Peyer's patch (tissue), 4 donors: Measurements from ENCODE around the gene CNIH1. TPM values are rescaled to one million over a fixed set of nuclear protein-coding genes. Genes with fewer than 3 reads are reported as not detected.
A peak's percentile ranks its signal among the peaks of the same experiment; 100 is the strongest.

Source experiments
- DNase-seq, 3 donors: peaks; one replicate each; pipeline ENCODE4 v3.0.0-alpha.2; 2017 to 2019
- H3K27ac ChIP-seq, 4 donors: fragments of 200-600 bp; sonication (generic); one replicate each; pipeline ENCODE4 v1.5.1; 2016 to 2019
- H3K27me3 ChIP-seq, 2 donors: fragments of 200-600 bp; sonication (generic); one replicate each; pipeline ENCODE4 v1.5.1; 2019
- H3K36me3 ChIP-seq, 3 donors: fragments of 200-600 bp; sonication (generic); one replicate each; pipeline ENCODE4 v1.5.1; 2016 to 2019
- H3K4me1 ChIP-seq, 4 donors: fragments of 200-600 bp; sonication (generic); one replicate each; pipeline ENCODE4 v1.5.1; 2016 to 2019
- H3K4me3 ChIP-seq, 4 donors: fragments of 200-600 bp; sonication (generic); 1 replicate in 3 of 4; 2 replicates in 1 of 4; pipeline ENCODE4 v1.5.1; 2016 to 2019; ENCODE audit warnings: mild to moderate bottlenecking in 1 of 4
- H3K9me3 ChIP-seq, 4 donors: fragments of 200-600 bp; sonication (generic); one replicate each; pipeline ENCODE4 v1.5.1; 2016 to 2019; ENCODE audit warnings: mild to moderate bottlenecking in 1 of 4
- POLR2A ChIP-seq, 2 donors: fragments of 450-650 bp; IDR thresholded peaks; one replicate each; pipeline ENCODE4 v1.5.1; 2017; ENCODE audit warnings: antibody characterized with exemption in 2 of 2, mild to moderate bottlenecking in 2 of 2, moderate library complexity in 2 of 2
- total RNA-seq, 4 donors: library from RNA; depleted of rRNA; stranded (reverse); fragments of >200 nt; gene quantifications; one replicate each; pipeline ENCODE4 v1.1.0, GENCODE V29; 2016
- TF ChIP-seq, protein P1 (sequence below), 6 experiments: fragments of 450-650 bp in 4 of 6; fragments of 200-600 bp in 2 of 6; sonication (generic) in 1 of 6; IDR thresholded peaks; one replicate each; pipeline ENCODE4 v1.5.1; 2017 to 2019; ENCODE audit warnings: antibody characterized with exemption in 6 of 6, mild to moderate bottlenecking in 3 of 6, moderate library complexity in 1 of 6

The CNIH1 gene
- total RNA-seq, 4 donors from 2014 or later, result 61.1 to 130 (median 121) TPM

- H3K9me3 ChIP-seq, result no peaks in the 10 kb centered on the region
Observed at GRCh38 chr14:54453252-54453651, 12.1 kb upstream of the CNIH1 start.

GRCh38 chr14:54451961-54452360, 10.8 kb upstream of the CNIH1 start:
- Histone ChIP-seq H3K9me3 (no peaks in the 10 kb centered on the region), H3K27me3 (no peaks in the 10 kb centered on the region), H3K27ac (no peak overlapping the region), H3K4me3 (no peak overlapping the region), H3K36me3 (no peaks in the 10 kb centered on the region), H3K4me1 (peaks cover 0 to under 1% (median 0%) of the 10 kb centered on the region in 4 donors)
- DNase-seq, result no peak
- TF ChIP-seq, protein P1, sequence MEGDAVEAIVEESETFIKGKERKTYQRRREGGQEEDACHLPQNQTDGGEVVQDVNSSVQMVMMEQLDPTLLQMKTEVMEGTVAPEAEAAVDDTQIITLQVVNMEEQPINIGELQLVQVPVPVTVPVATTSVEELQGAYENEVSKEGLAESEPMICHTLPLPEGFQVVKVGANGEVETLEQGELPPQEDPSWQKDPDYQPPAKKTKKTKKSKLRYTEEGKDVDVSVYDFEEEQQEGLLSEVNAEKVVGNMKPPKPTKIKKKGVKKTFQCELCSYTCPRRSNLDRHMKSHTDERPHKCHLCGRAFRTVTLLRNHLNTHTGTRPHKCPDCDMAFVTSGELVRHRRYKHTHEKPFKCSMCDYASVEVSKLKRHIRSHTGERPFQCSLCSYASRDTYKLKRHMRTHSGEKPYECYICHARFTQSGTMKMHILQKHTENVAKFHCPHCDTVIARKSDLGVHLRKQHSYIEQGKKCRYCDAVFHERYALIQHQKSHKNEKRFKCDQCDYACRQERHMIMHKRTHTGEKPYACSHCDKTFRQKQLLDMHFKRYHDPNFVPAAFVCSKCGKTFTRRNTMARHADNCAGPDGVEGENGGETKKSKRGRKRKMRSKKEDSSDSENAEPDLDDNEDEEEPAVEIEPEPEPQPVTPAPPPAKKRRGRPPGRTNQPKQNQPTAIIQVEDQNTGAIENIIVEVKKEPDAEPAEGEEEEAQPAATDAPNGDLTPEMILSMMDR (IDR thresholded peaks at IDR 0.05), result no peak
- TF ChIP-seq POLR2A (IDR thresholded peaks at IDR 0.05), result no peak

More at GRCh38 chr14:54453252-54453651, 12.1 kb upstream of the CNIH1 start:
- no peak overlapping the region for H3K4me3 ChIP-seq
- no peaks in the 10 kb centered on the region for H3K27me3 ChIP-seq
- DNase-seq, result no peak
- no peaks in the 10 kb centered on the region for H3K36me3 ChIP-seq
- no peak overlapping the region for H3K27ac ChIP-seq
- TF ChIP-seq POLR2A (IDR thresholded peaks at IDR 0.05), result no peak
- no peaks in the 10 kb centered on the region for H3K4me1 ChIP-seq

GRCh38 chr14:54451121-54451601, 10.0 kb upstream of the CNIH1 start:
- no peaks in the 10 kb centered on the region for H3K27me3 ChIP-seq
- H3K4me1 ChIP-seq, result peaks cover 0 to 7% (median 3%) of the 10 kb centered on the region in 4 donors
- H3K27ac ChIP-seq, result no peak overlapping the region
- no peak overlapping the region for H3K4me3 ChIP-seq
- no peaks in the 10 kb centered on the region for H3K9me3 ChIP-seq
- DNase-seq, result no peak
- no peaks in the 10 kb centered on the region for H3K36me3 ChIP-seq
- no peak for TF ChIP-seq POLR2A (IDR thresholded peaks at IDR 0.05)
- TF ChIP-seq, protein P1 (IDR thresholded peaks at IDR 0.05), result no peak

- TF ChIP-seq POLR2A (IDR thresholded peaks at IDR 0.05), result no peak
- TF ChIP-seq, protein P1 (IDR thresholded peaks at IDR 0.05), result no peak
- peaks cover 0 to 10% (median 3%) of the 10 kb centered on the region in 4 donors for H3K4me1 ChIP-seq
- H3K27me3 ChIP-seq, result no peaks in the 10 kb centered on the region
- no peak overlapping the region for H3K27ac ChIP-seq
- no peak for DNase-seq
- no peak overlapping the region for H3K4me3 ChIP-seq
- H3K36me3 ChIP-seq, result no peaks in the 10 kb centered on the region
- no peaks in the 10 kb centered on the region for H3K9me3 ChIP-seq
Observed at GRCh38 chr14:54450535-54450934, 9.4 kb upstream of the CNIH1 start.

- peak overlapping the region in 3 of 4 donors; percentile 71 to 87 (median 83) for H3K27ac ChIP-seq
- TF ChIP-seq, protein P1 (IDR thresholded peaks at IDR 0.05), result no peak
- no peak for TF ChIP-seq POLR2A (IDR thresholded peaks at IDR 0.05)
- no peaks in the 10 kb centered on the region for H3K9me3 ChIP-seq
- H3K36me3 ChIP-seq, result no peaks in the 10 kb centered on the region
- peaks cover 0 to 10% (median 3%) of the 10 kb centered on the region in 4 donors for H3K4me1 ChIP-seq
- DNase-seq, result peak in 2 of 3 donors; percentile 66 to 88
- no peaks in the 10 kb centered on the region for H3K27me3 ChIP-seq
- peak overlapping the region in 2 of 4 donors; percentile 25 to 37 for H3K4me3 ChIP-seq
Observed at GRCh38 chr14:54447231-54447692, 6.1 kb upstream of the CNIH1 start.

- peak in 2 of 3 donors; percentile 54 to 74 for DNase-seq
- H3K4me3 ChIP-seq, result no peak overlapping the region
Observed at GRCh38 chr14:54446161-54446693, 5.1 kb upstream of the CNIH1 start.

More at GRCh38 chr14:54446161-54446693, 5.1 kb upstream of the CNIH1 start:
- H3K27ac ChIP-seq, result peak overlapping the region in 3 of 4 donors; percentile 71 to 87 (median 83)
- no peaks in the 10 kb centered on the region for H3K36me3 ChIP-seq
- no peak for TF ChIP-seq POLR2A (IDR thresholded peaks at IDR 0.05)
- TF ChIP-seq, protein P1 (IDR thresholded peaks at IDR 0.05), result no peak
- H3K27me3 ChIP-seq, result no peaks in the 10 kb centered on the region
- H3K4me1 ChIP-seq, result peaks cover 0 to 10% (median 3%) of the 10 kb centered on the region in 4 donors
- H3K9me3 ChIP-seq, result no peaks in the 10 kb centered on the region
